ENCODE results near the gene SMYD3. TPM values are rescaled to one million over a fixed set of nuclear protein-coding genes. Genes with fewer than 3 reads are reported as not detected.
"Not testable (repeated sequence)": the region's sequence is repeated elsewhere in the genome, so short reads cannot be mapped to it uniquely, and the experiment has no call there.

The SMYD3 gene
- total RNA-seq, 1 experiment from 2014 or later = 18.7 TPM

- DNase-seq (ENCODE audit: low read depth) = peak; percentile 67
These were observed 509.4 kb downstream of the SMYD3 start for GRCh38 chr1:245997471-245998258.

- DNase-seq (ENCODE audit: low read depth) = no peak
These were observed 510.3 kb downstream of the SMYD3 start for GRCh38 chr1:245996811-245997210.

- DNase-seq (ENCODE audit: low read depth) = no peak
These were observed 511.6 kb downstream of the SMYD3 start for GRCh38 chr1:245995474-245995873.

- DNase-seq (ENCODE audit: low read depth) = no peak
These were observed 515.8 kb downstream of the SMYD3 start for GRCh38 chr1:245991266-245991665.

- no peak for DNase-seq (ENCODE audit: low read depth)
These were observed 516.6 kb downstream of the SMYD3 start for GRCh38 chr1:245990315-245991022.

- peak; percentile 9 for DNase-seq (ENCODE audit: low read depth)
These were observed 518.5 kb downstream of the SMYD3 start for GRCh38 chr1:245988393-245989078.

GRCh38 chr1:245987997-245988392 lies 519.1 kb downstream of the SMYD3 start:
- DNase-seq (ENCODE audit: low read depth) = no peak

GRCh38 chr1:245987577-245987976 lies 519.5 kb downstream of the SMYD3 start:
- DNase-seq (ENCODE audit: low read depth) = no peak

- no peak for DNase-seq (ENCODE audit: low read depth)
These were observed 519.9 kb downstream of the SMYD3 start for GRCh38 chr1:245987219-245987545.

GRCh38 chr1:245986404-245987218 lies 520.5 kb downstream of the SMYD3 start:
- peak; percentile 80 for DNase-seq (ENCODE audit: low read depth)

GRCh38 chr1:245984390-245985155 lies 522.5 kb downstream of the SMYD3 start:
- DNase-seq (ENCODE audit: low read depth) = no peak

GRCh38 chr1:245983294-245983967 lies 523.6 kb downstream of the SMYD3 start:
- DNase-seq (ENCODE audit: low read depth) = no peak

GRCh38 chr1:245979589-245979988 lies 527.5 kb downstream of the SMYD3 start:
- no peak for DNase-seq (ENCODE audit: low read depth)

GRCh38 chr1:245978915-245979314 lies 528.2 kb downstream of the SMYD3 start:
- DNase-seq (ENCODE audit: low read depth) = no peak

GRCh38 chr1:245972476-245972875 lies 534.6 kb downstream of the SMYD3 start:
- no peak for DNase-seq (ENCODE audit: low read depth)

GRCh38 chr1:245971711-245972085 lies 535.4 kb downstream of the SMYD3 start:
- no peak for DNase-seq (ENCODE audit: low read depth)

GRCh38 chr1:245971076-245971710 lies 535.9 kb downstream of the SMYD3 start:
- DNase-seq (ENCODE audit: low read depth) = not testable (repeated sequence)

GRCh38 chr1:245969283-245969682 lies 537.8 kb downstream of the SMYD3 start:
- DNase-seq (ENCODE audit: low read depth) = peak; percentile 82

- no peak for DNase-seq (ENCODE audit: low read depth)
These were observed 538.3 kb downstream of the SMYD3 start for GRCh38 chr1:245968775-245969174.

- no peak for DNase-seq (ENCODE audit: low read depth)
These were observed 541.7 kb downstream of the SMYD3 start for GRCh38 chr1:245965398-245965797.
